Ureter (tissue), 1 donor: ENCODE data around the gene EGLN3. TPM values are rescaled to one million over a fixed set of nuclear protein-coding genes. Genes with fewer than 3 reads are reported as not detected.

Experiments used
- DNase-seq: peaks from one replicate; pipeline ENCODE4 v3.0.0-alpha.2; 2020; ENCODE audit warnings: low spot score
- total RNA-seq: library from RNA; stranded (reverse); gene quantifications from one replicate; pipeline ENCODE4 v1.2.4, GENCODE V29; 2023
- donor health status: DM: yes; HTN: yes; CAD: no.

Gene EGLN3
- total RNA-seq, 1 donor from 2014 or later, result 59.5 TPM

DNA sequence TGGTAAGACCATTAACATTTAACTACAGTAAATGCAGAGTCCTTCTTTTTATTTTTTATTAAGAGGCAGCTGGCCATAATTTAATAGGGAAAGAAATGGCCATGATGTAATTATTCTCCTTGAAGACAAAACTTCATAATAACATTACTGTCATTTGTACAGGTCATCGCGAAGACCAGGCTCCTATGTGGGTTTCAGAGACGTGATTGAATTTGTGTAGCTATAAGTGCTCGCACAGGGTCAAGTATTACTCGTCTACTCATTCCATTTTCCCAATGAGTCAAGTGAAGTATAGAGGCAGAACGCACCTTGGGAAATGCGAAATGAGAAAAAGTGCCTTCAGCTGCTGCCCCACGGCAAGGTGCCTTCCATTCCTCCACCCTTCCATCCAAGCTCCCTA lies 40.4 kb downstream of the EGLN3 start:
- DNase-seq, result no peak

GRCh38 chr14:33909380-33910084 lies 41.3 kb downstream of the EGLN3 start:
- DNase-seq, result no peak

DNA sequence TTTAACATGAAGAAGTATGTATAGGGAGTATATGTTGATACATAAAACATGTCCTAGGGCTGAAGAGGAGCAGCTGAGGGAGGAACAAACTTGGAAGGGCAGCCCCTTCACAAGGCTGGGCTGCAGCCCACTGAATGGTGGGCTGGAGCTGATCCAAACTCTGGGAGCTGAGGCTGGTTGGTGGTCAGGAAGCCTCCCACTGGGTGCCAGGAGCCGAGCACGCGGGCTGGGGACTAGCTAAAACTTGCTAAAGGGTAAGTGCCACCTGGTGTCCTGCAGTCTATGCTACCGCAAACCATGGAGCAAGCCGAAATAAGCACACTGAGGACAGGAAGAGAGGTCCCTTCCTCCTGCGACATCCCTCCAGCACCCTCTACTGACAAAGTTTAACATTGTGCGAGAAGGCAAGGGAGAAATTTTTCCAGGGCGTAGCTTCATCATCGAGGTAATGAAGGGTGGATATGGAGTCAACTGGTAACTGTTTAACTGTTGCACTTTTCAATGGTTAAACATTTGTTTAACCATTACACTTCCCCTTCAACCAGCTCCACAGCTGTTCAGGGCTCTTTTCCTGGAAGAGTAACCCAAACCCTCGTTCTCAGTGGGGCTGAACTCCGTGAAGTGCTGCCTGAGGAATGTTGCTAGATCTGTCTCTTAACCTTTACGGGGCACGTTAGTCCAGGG lies 42.2 kb downstream of the EGLN3 start:
- DNase-seq, result no peak

GRCh38 chr14:33906968-33907367 lies 43.9 kb downstream of the EGLN3 start:
- DNase-seq, result no peak

DNA sequence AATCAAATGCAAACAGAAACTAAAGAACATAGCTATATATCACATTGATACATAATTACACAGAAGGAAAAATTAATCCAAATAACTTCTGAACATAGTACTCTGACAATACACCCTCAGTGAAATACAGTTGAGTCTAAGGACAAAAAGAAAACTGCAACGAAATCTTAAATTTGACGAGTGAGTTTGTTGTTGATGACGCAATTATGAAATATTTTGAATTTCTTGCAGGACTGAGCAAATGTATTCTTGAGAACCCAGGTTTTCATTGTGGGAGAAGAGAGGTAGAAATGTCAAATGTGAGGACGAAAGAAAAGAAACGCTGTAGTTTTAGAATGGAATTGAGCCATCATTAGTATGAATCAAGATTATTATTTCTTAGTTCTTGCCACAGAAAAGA lies 46.3 kb downstream of the EGLN3 start:
- no peak for DNase-seq

DNA sequence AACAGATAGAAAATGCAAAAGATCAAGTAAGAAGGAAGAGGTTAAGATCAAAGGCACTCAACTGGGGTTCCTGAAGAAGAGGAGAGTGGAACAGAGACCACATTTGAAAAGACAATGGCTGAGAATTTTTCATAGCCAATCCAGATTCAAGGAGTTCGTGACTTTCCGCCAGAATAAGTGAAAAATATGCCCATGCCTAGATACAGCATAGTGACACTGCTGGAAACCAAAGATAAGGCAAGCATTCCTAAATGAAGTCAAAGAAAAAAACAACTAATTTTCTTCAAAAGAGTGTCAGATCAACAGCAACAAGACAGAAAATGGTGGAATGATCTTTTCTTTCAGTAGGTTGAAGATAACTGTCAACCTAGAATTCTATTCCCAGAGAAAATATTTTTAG lies 47.5 kb downstream of the EGLN3 start:
- no peak for DNase-seq

DNA sequence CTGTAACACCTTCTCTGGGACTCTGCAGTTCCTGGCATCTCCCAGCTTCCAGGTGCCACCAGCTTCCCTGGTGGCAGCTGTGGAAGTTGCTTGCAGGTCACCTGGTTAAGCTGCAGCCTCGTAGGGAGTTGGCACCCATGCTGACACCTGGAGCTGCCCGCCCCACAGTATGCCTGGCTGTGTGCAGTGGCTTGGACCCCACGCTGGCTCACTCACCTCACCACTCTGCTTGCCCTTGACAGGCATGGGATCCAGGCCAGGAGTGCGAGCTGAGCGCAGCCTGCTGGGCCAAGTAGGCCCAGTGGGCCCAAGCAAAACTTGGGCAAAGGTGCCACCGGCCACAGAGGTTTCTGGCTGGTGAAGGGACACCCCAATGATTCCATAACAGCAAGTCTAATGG lies 48.5 kb downstream of the EGLN3 start:
- no peak for DNase-seq

DNA sequence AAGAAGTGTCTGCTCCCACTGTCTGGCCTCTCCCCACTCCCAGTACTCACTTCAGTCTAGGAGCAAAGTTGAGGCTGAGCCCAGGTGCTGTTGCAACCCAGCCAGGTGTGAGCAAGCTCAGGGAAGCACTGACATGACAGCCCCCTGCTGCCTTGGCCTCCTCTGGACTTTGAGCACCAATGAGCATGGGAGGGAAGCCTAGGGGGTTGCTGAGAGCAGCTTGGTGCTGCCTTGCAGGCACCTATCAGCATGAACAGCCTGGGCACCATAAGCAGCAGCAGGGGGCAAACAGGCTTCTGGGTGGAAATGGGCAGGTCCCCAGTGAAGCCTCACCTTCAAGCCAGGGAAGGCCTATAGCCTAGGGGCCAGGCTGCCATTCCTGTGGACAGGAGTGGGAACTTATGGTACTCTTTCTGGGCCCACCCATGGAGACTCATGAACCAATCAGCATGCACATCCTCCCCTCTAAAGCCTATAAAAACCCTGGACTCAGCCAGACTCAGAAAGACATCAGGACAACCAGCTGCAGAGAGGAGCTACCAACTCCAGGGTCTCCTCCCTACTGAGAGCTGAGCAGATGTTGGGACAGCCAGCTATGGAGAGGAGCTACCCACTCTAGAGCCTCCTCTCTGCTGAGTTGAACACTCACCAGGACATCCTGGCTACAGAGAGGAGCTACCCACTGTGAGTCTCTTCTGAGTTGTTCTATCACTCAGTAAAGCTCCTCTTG lies 49.3 kb downstream of the EGLN3 start:
- no peak for DNase-seq

GRCh38 chr14:33900706-33901105 lies 50.2 kb downstream of the EGLN3 start:
- DNase-seq, result no peak

- DNase-seq, result no peak
These were observed 51.0 kb downstream of the EGLN3 start for GRCh38 chr14:33899723-33900341.

- DNase-seq, result no peak
These were observed 52.9 kb downstream of the EGLN3 start for GRCh38 chr14:33897878-33898535.

DNA sequence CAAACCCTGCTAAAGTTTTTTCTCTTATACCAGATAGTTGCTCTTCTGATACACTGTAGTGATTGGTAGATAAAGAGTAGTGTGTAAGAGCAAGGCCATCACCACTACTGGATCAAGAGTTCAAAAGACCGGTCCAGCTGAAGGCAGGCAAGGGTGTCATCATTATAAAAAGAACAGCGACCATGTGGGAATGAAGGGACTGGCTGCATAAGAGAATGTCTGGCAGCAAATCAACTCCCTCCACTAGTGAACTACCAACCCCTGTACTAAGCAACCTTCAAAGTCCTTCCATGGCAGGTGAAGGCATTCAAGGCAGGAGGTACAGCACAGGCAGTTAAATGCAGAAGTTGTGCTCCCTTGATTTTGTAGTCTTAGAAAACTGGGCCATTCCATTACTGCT lies 53.5 kb downstream of the EGLN3 start:
- no peak for DNase-seq

- DNase-seq, result no peak
These were observed 56.5 kb downstream of the EGLN3 start for GRCh38 chr14:33894339-33894738.

GRCh38 chr14:33891700-33892099 lies 59.2 kb downstream of the EGLN3 start:
- DNase-seq, result no peak

DNA sequence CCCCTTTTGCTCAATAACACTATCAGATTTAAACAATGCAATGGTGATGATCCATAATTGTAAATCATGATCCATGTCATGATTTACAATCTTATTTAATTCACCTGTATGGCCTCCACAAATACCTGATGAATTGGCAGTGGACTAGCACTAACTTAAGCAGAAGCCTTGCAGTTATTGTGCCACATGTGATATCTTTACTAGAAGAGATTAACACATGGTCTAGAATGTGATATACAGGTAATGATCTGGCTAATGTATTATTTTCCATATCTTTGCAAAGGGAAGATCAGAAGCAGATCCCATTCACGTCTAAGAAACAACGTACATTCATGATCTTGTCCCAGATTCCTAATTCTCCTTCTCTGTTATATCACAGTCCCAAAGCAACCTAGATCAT lies 66.0 kb downstream of the EGLN3 start:
- no peak for DNase-seq

DNA sequence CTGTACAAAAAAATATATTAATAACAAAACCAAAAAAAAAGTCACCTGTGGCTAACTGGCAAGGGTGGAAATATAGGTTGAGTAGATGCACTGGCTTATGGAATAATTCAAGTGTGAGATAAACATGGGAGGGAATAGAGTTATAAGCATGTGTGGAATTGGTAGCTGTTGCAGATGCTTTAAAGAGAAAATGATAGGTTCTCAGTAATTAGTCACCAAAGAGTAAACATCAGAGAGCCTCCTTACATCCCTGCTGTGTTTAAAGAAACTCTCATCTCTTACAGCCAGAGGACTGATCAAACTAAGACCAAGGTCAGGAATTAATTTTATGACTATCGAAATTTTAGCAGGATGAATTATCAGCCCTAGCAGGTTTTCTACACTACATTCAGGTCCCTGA lies 70.5 kb downstream of the EGLN3 start:
- no peak for DNase-seq

- DNase-seq, result no peak
These were observed 71.1 kb downstream of the EGLN3 start for GRCh38 chr14:33879684-33880286.

- no peak for DNase-seq
These were observed 74.6 kb downstream of the EGLN3 start for GRCh38 chr14:33876274-33876673.
